ENCODE measurements around the gene TRNAU1AP. TPM values are rescaled to one million over a fixed set of nuclear protein-coding genes. Genes with fewer than 3 reads are reported as not detected.

TRNAU1AP gene
- total RNA-seq (10 to 100 TPM; 46.3 to 46.7 TPM), polyA plus RNA-seq (10 to 100 TPM; 25.8 to 30.7 TPM)

DNA sequence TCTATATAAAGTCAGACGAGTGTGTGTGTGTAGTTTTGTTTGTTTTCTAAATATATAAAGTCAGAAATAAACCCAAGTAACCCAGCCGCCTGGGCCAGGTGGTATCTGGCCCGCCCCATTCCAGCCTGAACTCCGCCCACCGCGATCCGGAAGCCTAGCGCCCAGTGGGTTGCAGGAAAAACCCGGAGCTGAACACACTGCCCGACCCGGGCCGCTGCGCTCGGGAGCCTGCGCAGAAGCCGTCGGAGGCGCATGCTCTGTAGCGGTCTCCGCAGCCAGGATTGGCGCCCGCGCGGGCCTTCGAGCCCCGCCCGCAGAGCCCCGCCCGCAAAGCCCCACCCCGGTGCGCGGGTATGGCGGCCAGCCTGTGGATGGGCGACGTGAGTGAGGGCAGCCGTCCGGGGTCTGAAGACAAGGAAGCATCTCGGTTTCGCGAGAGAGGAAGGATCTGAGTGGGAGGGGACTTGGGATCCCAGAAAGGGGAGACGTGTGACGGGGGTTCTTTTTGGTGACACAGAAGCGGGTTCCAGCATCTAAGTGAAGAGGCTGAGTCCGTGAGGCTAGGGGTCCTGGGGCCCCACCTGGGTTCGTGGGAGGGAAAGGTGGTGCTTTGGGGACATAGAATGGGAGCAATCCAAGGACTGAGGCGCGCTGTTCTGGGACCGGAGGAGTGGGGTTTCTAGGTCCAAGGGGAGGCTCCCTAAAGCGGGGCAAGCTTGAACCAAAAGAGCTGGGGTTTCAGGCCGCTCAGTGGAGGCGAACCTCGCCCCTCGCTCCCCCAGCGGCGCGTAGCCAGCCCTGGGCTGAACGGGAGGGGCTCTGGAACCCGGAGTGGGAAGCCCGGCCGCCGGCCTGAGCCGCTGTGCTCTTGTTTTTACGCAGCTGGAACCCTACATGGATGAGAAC lies at the start of gene TRNAU1AP:
Gene TRNAU1AP (plus strand): TSS at position 328 of the 906 bp plus-strand sequence. CDS start 26 bp downstream, at position 354.
- H3K4me1 Mint-ChIP-seq: peaks cover 11 to 35% (median 19%) of the 10 kb centered on the region in 4 donors
- ChIA-PET CTCF (ENCODE audit: partially characterized antibody) (interaction anchor here (0.7 to 2.5 kb wide), 3 partner anchors 28 to 193 kb away, joined by 3 to 23 read pairs (median 6); partner anchors contain the start of gene GMEB1), POLR2A (ENCODE audit: partially characterized antibody) (interaction anchor here (0.6 to 7.8 kb wide), 18 partner anchors 11 to 306 kb away, joined by 3 to 199 read pairs (median 4); partner anchors contain the start of genes GMEB1, MED18, RCC1 and RNU11)
- Histone ChIP-seq H3K27me3 (ENCODE audit: insufficient read depth, low read length) (no peaks in the 10 kb centered on the region), H3K27ac (ENCODE audit: low read depth, low read length) (peak within 1 kb of the TSS; percentile 80), H3K4me1 (ENCODE audit: insufficient read depth, low read length) (peaks cover 21% of the 10 kb centered on the region), H3K9me3 (ENCODE audit: control insufficient read depth in 1 of 2, low read length in 2 of 2) (no peaks in the 10 kb centered on the region), H3K4me3 (ENCODE audit: low read length in 2 of 2) (peak within 1 kb of the TSS; percentile 89 to 96), H3K36me3 (ENCODE audit: insufficient read depth, low read length) (no peaks in the 10 kb centered on the region)
- peak within 1 kb of the TSS; percentile 98 to 100 (median 99) for H3K4me3 Mint-ChIP-seq
- intact Hi-C loops (cut with micrococcal nuclease): loop anchor here (1.0 to 2.0 kb wide), 7 partner anchors 28 to 306 kb away; partner anchors contain the start of genes GMEB1, RCC1, RNU11 and YTHDF2
- DNase-seq: peak; percentile 96 to 98 (median 97)
- peak within 1 kb of the TSS; percentile 96 to 99 (median 98) for H3K27ac Mint-ChIP-seq
- peaks cover 0 to 2% (median 0%) of the 10 kb centered on the region in 8 donors for H3K9me3 Mint-ChIP-seq
- H3K36me3 Mint-ChIP-seq: peaks cover 6 to 21% of the 10 kb centered on the region in 2 donors
- no peaks in the 10 kb centered on the region for H3K27me3 Mint-ChIP-seq

GRCh38 chr1:28503117-28503516 lies 49.8 kb upstream of the TRNAU1AP start:
- POLR2A ChIA-PET (ENCODE audit: partially characterized antibody): interaction anchor here (0.5 to 10.8 kb wide), 2 partner anchors 77 to 508 kb away, joined by 3 to 234 read pairs; no protein-coding TSS in a partner anchor
- no peak for DNase-seq
- Mint-ChIP-seq H3K4me1 (peaks cover 5 to 28% (median 13%) of the 10 kb centered on the region in 4 donors), H3K36me3 (peaks cover 7 to 29% of the 10 kb centered on the region in 2 donors), H3K27ac (peak overlapping the region in 3 of 7 donors; percentile 3 to 30 (median 5)), H3K9me3 (peaks cover 0 to 4% (median 0%) of the 10 kb centered on the region in 8 donors), H3K27me3 (no peaks in the 10 kb centered on the region), H3K4me3 (no peak overlapping the region)
- H3K27me3 ChIP-seq (ENCODE audit: insufficient read depth, low read length): no peaks in the 10 kb centered on the region
- H3K4me1 ChIP-seq (ENCODE audit: insufficient read depth, low read length): peaks cover 12% of the 10 kb centered on the region
- H3K9me3 ChIP-seq (ENCODE audit: control insufficient read depth in 1 of 2, low read length in 2 of 2): no peaks in the 10 kb centered on the region
- no peak overlapping the region for H3K27ac ChIP-seq (ENCODE audit: low read depth, low read length)
- CTCF ChIA-PET (ENCODE audit: partially characterized antibody): no interaction called here
- H3K36me3 ChIP-seq (ENCODE audit: insufficient read depth, low read length): peaks cover 6% of the 10 kb centered on the region
- intact Hi-C loops (cut with micrococcal nuclease): no loop called here
- no peak overlapping the region for H3K4me3 ChIP-seq (ENCODE audit: low read length in 2 of 2)

- Mint-ChIP-seq H3K36me3 (peaks cover 30 to 49% of the 10 kb centered on the region in 2 donors), H3K4me3 (peak within 1 kb of the TSS; percentile 94 to 100 (median 98)), H3K27me3 (no peaks in the 10 kb centered on the region), H3K4me1 (peaks cover 29 to 53% (median 38%) of the 10 kb centered on the region in 4 donors), H3K27ac (peak within 1 kb of the TSS; percentile 96 to 99 (median 98)), H3K9me3 (peaks cover 0 to 4% (median 0%) of the 10 kb centered on the region in 8 donors)
- H3K4me1 ChIP-seq (ENCODE audit: insufficient read depth, low read length): peaks cover 37% of the 10 kb centered on the region
- intact Hi-C loops (cut with micrococcal nuclease): loop anchor here (1.0 to 5.0 kb wide), 10 partner anchors 13 to 382 kb away; partner anchors contain the start of genes GMEB1, PHACTR4, RNU11 and TAF12
- peaks cover 29% of the 10 kb centered on the region for H3K36me3 ChIP-seq (ENCODE audit: insufficient read depth, low read length)
- peak within 1 kb of the TSS; percentile 76 to 96 for H3K4me3 ChIP-seq (ENCODE audit: low read length in 2 of 2)
- ChIA-PET CTCF (ENCODE audit: partially characterized antibody) (interaction anchor here (1.6 to 2.2 kb wide), 3 partner anchors 10 to 257 kb away, joined by 4 to 6 read pairs (median 5); no protein-coding TSS in a partner anchor), POLR2A (ENCODE audit: partially characterized antibody) (interaction anchor here (0.6 to 10.8 kb wide), 30 partner anchors 11 to 780 kb away, joined by 3 to 234 read pairs (median 5); partner anchors contain the start of genes ATP5IF1, FAM76A, GMEB1 and MED18)
- DNase-seq: peak; percentile 94 to 98 (median 97)
- H3K27me3 ChIP-seq (ENCODE audit: insufficient read depth, low read length): no peaks in the 10 kb centered on the region
- no peaks in the 10 kb centered on the region for H3K9me3 ChIP-seq (ENCODE audit: control insufficient read depth in 1 of 2, low read length in 2 of 2)
- H3K27ac ChIP-seq (ENCODE audit: low read depth, low read length): peak within 1 kb of the TSS; percentile 66
Observed at GRCh38 chr1:28505406-28506187, 47.3 kb upstream of the TRNAU1AP start, which contains the start of gene RCC1. TSS of gene RCC1 (plus strand) at chr1:28506043. CDS start at chr1:28529867, 23,824 bp downstream.

- Histone ChIP-seq H3K36me3 (ENCODE audit: insufficient read depth, low read length) (peaks cover 36% of the 10 kb centered on the region), H3K27ac (ENCODE audit: low read depth, low read length) (peak overlapping the region; percentile 66), H3K27me3 (ENCODE audit: insufficient read depth, low read length) (no peaks in the 10 kb centered on the region), H3K4me1 (ENCODE audit: insufficient read depth, low read length) (peaks cover 49% of the 10 kb centered on the region), H3K4me3 (ENCODE audit: low read length in 2 of 2) (peak overlapping the region; percentile 68 to 96), H3K9me3 (ENCODE audit: control insufficient read depth in 1 of 2, low read length in 2 of 2) (no peaks in the 10 kb centered on the region)
- intact Hi-C loops (cut with micrococcal nuclease): loop anchor here (1.0 to 5.0 kb wide), 7 partner anchors 11 to 380 kb away; partner anchors contain the start of genes PHACTR4 and TAF12
- no peak for DNase-seq
- Mint-ChIP-seq H3K4me1 (peaks cover 34 to 60% (median 44%) of the 10 kb centered on the region in 4 donors), H3K27me3 (no peaks in the 10 kb centered on the region), H3K4me3 (peak overlapping the region; percentile 94 to 100 (median 98)), H3K27ac (peak overlapping the region; percentile 96 to 99 (median 98)), H3K36me3 (peaks cover 35 to 56% of the 10 kb centered on the region in 2 donors), H3K9me3 (peaks cover 0 to 4% (median 0%) of the 10 kb centered on the region in 8 donors)
- POLR2A ChIA-PET (ENCODE audit: partially characterized antibody): interaction anchor here (0.6 to 10.8 kb wide), 17 partner anchors 9 to 675 kb away, joined by 3 to 234 read pairs (median 9); partner anchors contain the start of genes GMEB1, MED18, RNU11 and SRSF4
- CTCF ChIA-PET (ENCODE audit: partially characterized antibody): interaction anchor here (0.7 to 2.2 kb wide), 6 partner anchors 8 to 258 kb away, joined by 3 to 7 read pairs (median 4); no protein-coding TSS in a partner anchor
Observed at GRCh38 chr1:28506907-28507246, 46.0 kb upstream of the TRNAU1AP start.

GRCh38 chr1:28507247-28507645 lies 45.6 kb upstream of the TRNAU1AP start:
- Mint-ChIP-seq H3K4me3 (peak overlapping the region; percentile 94 to 100 (median 98)), H3K4me1 (peaks cover 36 to 64% (median 46%) of the 10 kb centered on the region in 4 donors), H3K36me3 (peaks cover 38 to 59% of the 10 kb centered on the region in 2 donors), H3K27me3 (no peaks in the 10 kb centered on the region), H3K9me3 (peaks cover 0 to 4% (median 0%) of the 10 kb centered on the region in 8 donors), H3K27ac (peak overlapping the region; percentile 96 to 99 (median 98))
- Histone ChIP-seq H3K27me3 (ENCODE audit: insufficient read depth, low read length) (no peaks in the 10 kb centered on the region), H3K27ac (ENCODE audit: low read depth, low read length) (peak overlapping the region; percentile 66), H3K36me3 (ENCODE audit: insufficient read depth, low read length) (peaks cover 40% of the 10 kb centered on the region), H3K4me1 (ENCODE audit: insufficient read depth, low read length) (peaks cover 53% of the 10 kb centered on the region), H3K4me3 (ENCODE audit: low read length in 2 of 2) (peak overlapping the region; percentile 68 to 96), H3K9me3 (ENCODE audit: control insufficient read depth in 1 of 2, low read length in 2 of 2) (no peaks in the 10 kb centered on the region)
- CTCF ChIA-PET (ENCODE audit: partially characterized antibody): interaction anchor here (0.7 to 2.2 kb wide), 8 partner anchors 8 to 360 kb away, joined by 3 to 7 read pairs (median 4); no protein-coding TSS in a partner anchor
- no peak for DNase-seq
- intact Hi-C loops (cut with micrococcal nuclease): loop anchor here (2.0 to 5.0 kb wide), 4 partner anchors 74 to 380 kb away; partner anchors contain the start of genes PHACTR4 and TAF12
- POLR2A ChIA-PET (ENCODE audit: partially characterized antibody): interaction anchor here (0.6 to 10.8 kb wide), 18 partner anchors 9 to 675 kb away, joined by 3 to 234 read pairs (median 8); partner anchors contain the start of genes GMEB1, MED18, RNU11 and SRSF4

All from CD4-positive, alpha-beta memory T cell (primary cell).